Kidney (tissue), 14 donors: ENCODE measurements around the gene PSAPL1. TPM values are rescaled to one million over a fixed set of nuclear protein-coding genes. Genes with fewer than 3 reads are reported as not detected.

ENCODE experiments used
- DNase-seq, 5 donors: peaks; one replicate each; pipeline ENCODE4 v3.0.0-alpha.2; 2013 to 2020
- FAIRE-seq: peaks from 2 replicates; lab custom pipeline; 2012; peaks lifted over from hg19 to GRCh38; lab: Jason Lieb, UNC
- H3K27ac ChIP-seq, 2 donors: one replicate each; pipeline ENCODE4 v1.7.0; 2013; ENCODE audit warnings: low read depth in 2 of 2, low read length in 2 of 2, inconsistent platforms in 1 of 2
- H3K27me3 ChIP-seq: one replicate; pipeline ENCODE4 v1.7.1; 2013; ENCODE audit warnings: low read length, inconsistent platforms; ENCODE audit not compliant: control insufficient read depth, insufficient read depth
- H3K36me3 ChIP-seq, 3 donors: one replicate each; pipeline versions ENCODE4 v1.7.0 to v1.7.1; 2013; ENCODE audit warnings: low read length in 3 of 3, control low read depth in 1 of 3, inconsistent platforms in 1 of 3; ENCODE audit not compliant: insufficient read depth in 3 of 3, control insufficient read depth in 2 of 3
- H3K4me1 ChIP-seq, 3 donors: one replicate each; pipeline versions ENCODE4 v1.7.0 to v1.7.1; 2013; ENCODE audit warnings: low read length in 3 of 3, inconsistent platforms in 1 of 3, low read depth in 1 of 3; ENCODE audit not compliant: control insufficient read depth in 2 of 3, insufficient read depth in 2 of 3
- H3K4me3 ChIP-seq, 3 donors: one replicate each; pipeline versions ENCODE4 v1.7.0 to v1.8.1; 2013; ENCODE audit warnings: low read length in 3 of 3, control low read depth in 1 of 3, inconsistent platforms in 1 of 3
- H3K9ac ChIP-seq, 3 donors: one replicate each; pipeline versions ENCODE4 v1.7.0 to v1.7.1; 2013; ENCODE audit warnings: low read length in 3 of 3, control low read depth in 1 of 3, inconsistent platforms in 1 of 3
- H3K9me3 ChIP-seq, 3 donors: one replicate each; pipeline versions ENCODE4 v1.7.0 to v1.7.1; 2013; ENCODE audit warnings: low read length in 3 of 3, control low read depth in 1 of 3, inconsistent platforms in 1 of 3; ENCODE audit not compliant: control insufficient read depth in 2 of 3, insufficient read depth in 1 of 3
- CTCF ChIP-seq: IDR thresholded peaks from 3 replicates; pipeline ENCODE4 v1.5.1; 2012; ENCODE audit warnings: mild to moderate bottlenecking, moderate library complexity, borderline replicate concordance; ENCODE audit not compliant: insufficient read depth; ENCODE audit errors: extremely low read depth
- intact Hi-C: fragments of 100-400 bp; cut with DNase I; formaldehyde crosslinking; loops from one replicate; pipeline ENCODE4 v1.11.1; 2022
- polyA plus RNA-seq: library from polyadenylated mRNA; stranded (reverse); fragments of 350-450 nt; fragmentation: Illumina TruSeq; extraction: RNeasy Lipid Tissue Mini Kit (QIAGEN cat#74804); gene quantifications from one replicate; pipeline ENCODE4 v1.2.3, GENCODE V29; 2014; ENCODE audit warnings: low read depth, low replicate concordance; ENCODE audit not compliant: insufficient read depth
- total RNA-seq: library from RNA; stranded (reverse); fragmentation: NEBNext Ultra II Directional; extraction: Animal tissue kit (Norgen Biotek cat#: 25700); gene quantifications from one replicate; pipeline ENCODE4 v1.2.1, GENCODE V29; 2021
- donor health status: control.
- donor health status: control.
- donor health status: control.
- donor health status: control.
- donor health status: control.
- donor health status: DM: yes; HTN: yes; CAD: no.
- donor health status: Normal renal cell carcinoma (clear cell type).

PSAPL1 gene
- total and polyA plus RNA-seq, 2 donors from 2014 or later: not detected

- no peaks in the 10 kb centered on the region for H3K27me3 ChIP-seq
- no peaks in the 10 kb centered on the region for H3K36me3 ChIP-seq
- no peak for TF ChIP-seq CTCF
- H3K4me1 ChIP-seq: no peaks in the 10 kb centered on the region
- DNase-seq (peak in 3 of 5 donors; percentile 8 to 19 (median 18)), FAIRE-seq (no peak)
- no peak overlapping the region for H3K9ac ChIP-seq
- H3K27ac ChIP-seq: no peak overlapping the region
- no peak overlapping the region for H3K4me3 ChIP-seq
- intact Hi-C loops: no loop called here
- no peaks in the 10 kb centered on the region for H3K9me3 ChIP-seq
Observed at GRCh38 chr4:7384929-7385890, 49.5 kb downstream of the PSAPL1 start.

GRCh38 chr4:7384003-7384928, 50.5 kb downstream of the PSAPL1 start:
- no peak overlapping the region for H3K4me3 ChIP-seq
- DNase-seq (peak in 3 of 5 donors; percentile 5 to 47 (median 23)), FAIRE-seq (no peak)
- no peaks in the 10 kb centered on the region for H3K27me3 ChIP-seq
- H3K4me1 ChIP-seq: no peaks in the 10 kb centered on the region
- no peak overlapping the region for H3K9ac ChIP-seq
- no peak for TF ChIP-seq CTCF
- intact Hi-C loops: no loop called here
- H3K27ac ChIP-seq: no peak overlapping the region
- no peaks in the 10 kb centered on the region for H3K9me3 ChIP-seq
- no peaks in the 10 kb centered on the region for H3K36me3 ChIP-seq

- DNase-seq: peak in 1 of 5 donors; percentile 35
- no peak overlapping the region for H3K4me3 ChIP-seq
- TF ChIP-seq CTCF: no peak
- no peaks in the 10 kb centered on the region for H3K9me3 ChIP-seq
- no peaks in the 10 kb centered on the region for H3K4me1 ChIP-seq
- H3K9ac ChIP-seq: no peak overlapping the region
- H3K27me3 ChIP-seq: no peaks in the 10 kb centered on the region
- intact Hi-C loops: no loop called here
- H3K36me3 ChIP-seq: no peaks in the 10 kb centered on the region
- H3K27ac ChIP-seq: no peak overlapping the region
- no peak for FAIRE-seq
Observed at GRCh38 chr4:7383266-7383665, 51.5 kb downstream of the PSAPL1 start.
